ENCODE measurements around the gene BLOC1S4. TPM values are rescaled to one million over a fixed set of nuclear protein-coding genes. Genes with fewer than 3 reads are reported as not detected.

The BLOC1S4 gene
- 7.5 TPM for total RNA-seq
- long read RNA-seq, transcript BLOC1S4-201 (1 exons, 1,617 nt), result major isoform, 37 of 37 reads
- long read RNA-seq, partial matches to known transcripts, result 0 of 37 reads
- long read RNA-seq, other reads (novel, unspliced or antisense), result 0 of 37 reads

- intact Hi-C loops (cut with DNase I), result loop anchor here (1.0 to 10.0 kb wide), 4 partner anchors 66 to 329 kb away; partner anchors contain the start of genes KIAA0232, MRFAP1 and TADA2B
- peak; percentile 92 for DNase-seq (ENCODE audit: low spot score)
Observed at GRCh38 chr4:6716018-6716911, at the start of gene BLOC1S4. Gene BLOC1S4, plus strand, starts transcription at chr4:6716174. Its CDS starts 36 bp downstream, at chr4:6716210.

- intact Hi-C loops (cut with DNase I), result no loop called here
- no peak for DNase-seq (ENCODE audit: low spot score)
Observed at GRCh38 chr4:6668391-6668790, 47.6 kb upstream of the BLOC1S4 start.

- intact Hi-C loops (cut with DNase I), result loop anchor here (2.0 to 10.0 kb wide), 2 partner anchors 31 to 97 kb away; partner anchors contain the start of genes MAN2B2 and MRFAP1
- no peak for DNase-seq (ENCODE audit: low spot score)
Observed at GRCh38 chr4:6671648-6672047, 44.3 kb upstream of the BLOC1S4 start.

- DNase-seq (ENCODE audit: low spot score), result no peak
- intact Hi-C loops (cut with DNase I), result loop anchor here (2.0 to 10.0 kb wide), 2 partner anchors 31 to 97 kb away; partner anchors contain the start of genes MAN2B2 and MRFAP1
Observed at GRCh38 chr4:6672131-6672530, 43.8 kb upstream of the BLOC1S4 start.

GRCh38 chr4:6672541-6673190, 43.3 kb upstream of the BLOC1S4 start:
- DNase-seq (ENCODE audit: low spot score), result peak; percentile 58
- intact Hi-C loops (cut with DNase I), result loop anchor here (2.0 to 10.0 kb wide), 2 partner anchors 32 to 98 kb away; partner anchors contain the start of genes MAN2B2 and MRFAP1

- intact Hi-C loops (cut with DNase I), result loop anchor here (2.0 to 10.0 kb wide), 2 partner anchors 32 to 98 kb away; partner anchors contain the start of genes MAN2B2 and MRFAP1
- DNase-seq (ENCODE audit: low spot score), result peak; percentile 49
Observed at GRCh38 chr4:6673191-6673659, 42.7 kb upstream of the BLOC1S4 start.

GRCh38 chr4:6673660-6674499, 42.1 kb upstream of the BLOC1S4 start:
- intact Hi-C loops (cut with DNase I), result loop anchor here (2.0 to 10.0 kb wide), 3 partner anchors 33 to 99 kb away; partner anchors contain the start of genes MAN2B2, MRFAP1 and MRFAP1L1

GRCh38 chr4:6674500-6675149, 41.3 kb upstream of the BLOC1S4 start:
- intact Hi-C loops (cut with DNase I), result loop anchor here (2.0 to 10.0 kb wide), 2 partner anchors 34 to 100 kb away; partner anchors contain the start of genes MAN2B2 and MRFAP1L1
- peak; percentile 57 for DNase-seq (ENCODE audit: low spot score)

More at GRCh38 chr4:6673660-6674499, 42.1 kb upstream of the BLOC1S4 start:
- peak; percentile 96 for DNase-seq (ENCODE audit: low spot score)

GRCh38 chr4:6676722-6677558, 39.0 kb upstream of the BLOC1S4 start:
- no peak for DNase-seq (ENCODE audit: low spot score)
- intact Hi-C loops (cut with DNase I), result loop anchor here (10.0 kb wide), 1 partner anchor 102 kb away; the partner anchor contains the start of gene MAN2B2

- no peak for DNase-seq (ENCODE audit: low spot score)
- intact Hi-C loops (cut with DNase I), result no loop called here
Observed at GRCh38 chr4:6680372-6681034, 35.5 kb upstream of the BLOC1S4 start.

GRCh38 chr4:6681191-6681590, 34.8 kb upstream of the BLOC1S4 start:
- DNase-seq (ENCODE audit: low spot score), result no peak
- intact Hi-C loops (cut with DNase I), result no loop called here

- DNase-seq (ENCODE audit: low spot score), result no peak
- intact Hi-C loops (cut with DNase I), result no loop called here
Observed at GRCh38 chr4:6682862-6683590, 32.9 kb upstream of the BLOC1S4 start.

- intact Hi-C loops (cut with DNase I), result no loop called here
- DNase-seq (ENCODE audit: low spot score), result no peak
Observed at GRCh38 chr4:6684656-6685055, 31.3 kb upstream of the BLOC1S4 start.

- intact Hi-C loops (cut with DNase I), result no loop called here
- DNase-seq (ENCODE audit: low spot score), result no peak
Observed at GRCh38 chr4:6686104-6686787, 29.7 kb upstream of the BLOC1S4 start.
